Fibroblast of gingiva (primary cell): ENCODE data around the gene SLC6A15.
A peak's percentile ranks its signal among the peaks of the same experiment; 100 is the strongest.

Experiments used
- DNase-seq: peaks from one replicate; pipeline ENCODE4 v3.0.0-alpha.2; 2011; ENCODE audit warnings: low read depth

SLC6A15 gene

DNA sequence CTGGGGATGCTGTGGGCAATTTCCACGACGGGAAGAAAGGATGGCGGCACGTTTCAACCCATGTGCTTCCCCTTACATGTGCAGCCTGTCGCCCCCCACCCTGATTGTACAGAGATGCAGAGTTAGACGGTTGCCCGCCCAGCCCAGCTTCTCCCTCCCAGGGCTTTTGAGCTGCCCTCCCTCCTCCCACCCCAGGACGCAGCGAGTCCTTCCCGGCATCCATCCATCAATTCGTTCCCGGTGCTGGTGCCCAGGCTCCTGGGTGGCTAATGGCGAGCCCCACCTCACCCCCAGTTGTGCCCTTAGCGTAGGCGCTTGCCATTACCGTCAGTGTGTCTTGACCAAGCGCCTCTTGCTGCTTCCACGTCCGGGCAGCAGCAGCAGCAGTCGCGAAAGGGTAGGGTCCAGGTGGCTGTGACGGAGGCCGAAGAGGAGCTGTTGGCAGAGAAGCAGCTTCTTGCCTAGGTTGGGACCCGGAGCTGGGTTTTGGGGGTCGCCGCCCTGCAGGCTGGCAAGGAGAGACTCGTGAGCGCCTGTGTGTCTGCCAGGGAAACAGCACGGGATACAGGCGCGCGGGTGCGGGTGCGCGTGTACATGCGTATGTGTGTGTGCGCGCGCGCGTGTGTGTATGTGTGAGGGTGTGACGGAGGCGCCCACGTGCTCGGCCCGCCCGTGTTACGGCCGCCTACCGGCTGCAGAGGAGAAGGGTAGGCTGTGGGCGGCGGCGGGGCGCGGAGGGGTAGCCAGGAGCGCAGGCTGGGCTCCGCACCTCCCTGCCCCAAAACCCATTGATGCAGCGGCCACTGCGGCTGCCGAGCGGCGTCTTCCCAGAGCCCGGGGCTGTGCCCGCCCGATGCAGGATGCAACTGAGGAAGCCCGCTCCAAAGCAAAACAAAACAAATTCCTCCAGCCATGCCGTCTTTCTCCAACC is at the start of gene SLC6A15:
TSS of gene SLC6A15 (minus strand) at position 602 of the 931 bp plus-strand sequence. CDS start 20,679 bp downstream, outside the sequence.
- DNase-seq: peak; percentile 96

DNA sequence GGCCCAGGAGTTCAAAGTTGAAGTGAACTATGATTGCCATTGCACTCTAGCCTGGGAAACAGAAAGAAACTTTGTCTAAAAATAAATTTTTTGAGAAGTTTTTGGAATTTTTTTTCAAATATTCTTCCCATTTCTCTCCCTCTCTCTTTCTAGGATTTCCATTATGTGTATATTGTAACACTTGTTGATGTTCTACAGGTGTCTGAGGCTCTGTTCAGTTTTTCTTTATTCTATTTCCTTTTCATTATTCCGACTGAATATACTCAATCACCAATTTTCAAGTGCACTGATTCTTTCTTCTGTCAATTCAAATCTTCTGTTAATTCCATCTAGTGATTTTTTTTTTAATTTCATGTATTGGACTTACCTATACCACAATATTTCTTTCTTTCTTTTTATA is 48.3 kb upstream of the SLC6A15 start:
- DNase-seq: no peak

DNA sequence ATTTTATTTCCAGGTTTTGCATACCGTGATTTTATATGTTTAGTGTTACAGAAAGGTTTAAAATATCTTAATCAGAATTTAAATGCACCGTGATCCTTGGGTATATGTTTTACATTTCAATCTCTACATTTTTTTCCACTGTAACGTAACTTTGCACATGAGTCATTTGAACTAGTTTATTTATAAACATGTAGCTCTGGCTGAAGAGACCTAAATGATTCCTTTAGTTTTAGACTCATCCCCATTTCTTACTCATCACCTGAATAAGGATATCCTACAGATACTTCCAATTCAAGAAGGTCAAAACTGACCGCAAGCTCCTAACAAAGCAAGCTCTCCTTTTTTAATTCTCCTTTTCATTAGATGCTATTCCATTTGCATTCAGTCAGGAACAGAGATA is 42.7 kb upstream of the SLC6A15 start:
- no peak for DNase-seq

DNA sequence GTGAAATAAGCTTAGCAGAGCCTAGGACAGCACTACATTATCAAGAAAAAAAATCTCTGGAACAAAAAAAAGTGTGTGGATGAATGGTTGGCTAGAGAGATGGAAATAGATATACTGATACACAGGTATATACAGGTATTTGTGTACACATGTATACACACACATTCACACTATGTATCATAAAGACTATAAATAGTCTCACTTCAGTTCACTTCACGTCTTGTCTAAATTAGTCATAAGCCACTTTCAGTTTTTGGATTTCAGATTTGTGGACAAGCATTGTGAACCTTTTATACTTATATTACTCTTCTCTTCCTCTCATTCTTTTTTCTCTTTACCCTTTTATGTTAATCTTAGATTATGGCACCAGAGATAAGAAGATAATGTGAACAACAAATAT is 41.8 kb upstream of the SLC6A15 start:
- DNase-seq: no peak

DNA sequence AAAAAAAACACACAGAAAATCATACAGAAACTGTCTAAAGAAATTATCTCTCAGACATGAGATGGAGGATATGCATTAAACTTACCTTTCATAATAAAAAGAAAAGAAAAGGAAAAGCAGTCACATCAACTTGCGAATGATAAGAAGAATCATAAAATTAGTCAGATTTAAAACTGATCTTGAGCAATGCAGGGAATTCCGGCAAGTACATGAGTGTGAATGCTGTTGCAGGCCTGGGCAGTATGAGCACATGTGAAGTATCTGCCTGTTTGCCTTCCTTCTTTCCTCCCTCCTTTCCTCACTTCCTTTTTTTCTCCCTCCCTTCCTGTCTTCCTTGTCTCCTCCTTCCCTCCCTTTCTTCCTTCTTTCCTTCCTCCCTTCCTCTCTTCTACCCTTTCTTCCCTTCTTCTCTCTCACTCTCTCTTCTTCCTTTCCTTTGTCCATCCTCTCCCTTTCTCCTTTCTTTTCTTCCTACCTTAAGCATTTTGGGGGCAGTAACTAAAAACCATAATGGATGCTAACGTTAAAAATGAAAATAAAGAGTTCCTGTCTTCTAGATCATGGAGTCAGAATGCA is 38.5 kb upstream of the SLC6A15 start:
- no peak for DNase-seq

DNA sequence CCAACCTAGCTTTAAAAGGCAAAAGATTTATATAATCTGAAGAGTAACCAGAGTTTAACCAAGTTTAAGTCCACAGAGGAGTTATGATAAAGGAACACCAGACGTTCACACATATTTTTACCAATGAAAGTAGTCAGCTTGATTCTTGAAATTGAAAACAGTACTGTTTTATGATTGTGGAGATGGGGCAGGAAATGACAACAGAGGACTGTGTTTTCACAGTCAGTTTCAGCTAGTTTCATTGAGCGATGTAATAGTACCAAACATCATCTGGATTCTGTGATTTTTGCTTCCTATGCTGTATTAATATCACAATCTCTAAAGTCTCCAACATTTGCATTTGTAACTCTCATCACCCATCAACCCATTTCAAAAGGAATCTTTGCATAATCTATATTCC is 34.2 kb upstream of the SLC6A15 start:
- no peak for DNase-seq

DNA sequence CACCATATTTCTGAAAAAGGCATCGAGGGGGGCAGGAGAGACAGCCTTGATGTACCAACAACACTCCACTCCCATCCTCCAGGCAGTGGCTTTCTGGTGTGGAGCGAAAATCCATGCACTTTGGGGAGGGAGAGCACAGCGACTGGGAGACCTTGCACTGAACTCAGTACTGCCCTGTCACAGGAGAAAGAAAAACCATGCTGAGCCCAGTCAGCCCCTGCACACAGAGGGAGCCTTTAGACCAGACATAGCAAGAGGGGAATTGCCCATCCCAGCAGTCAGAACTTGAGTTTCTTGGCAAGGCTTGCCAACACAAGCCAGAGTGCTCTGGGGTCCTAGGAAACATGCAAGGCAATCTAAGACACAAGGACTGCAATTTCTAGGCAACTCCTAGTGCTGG is 24.8 kb upstream of the SLC6A15 start:
- no peak for DNase-seq

DNA sequence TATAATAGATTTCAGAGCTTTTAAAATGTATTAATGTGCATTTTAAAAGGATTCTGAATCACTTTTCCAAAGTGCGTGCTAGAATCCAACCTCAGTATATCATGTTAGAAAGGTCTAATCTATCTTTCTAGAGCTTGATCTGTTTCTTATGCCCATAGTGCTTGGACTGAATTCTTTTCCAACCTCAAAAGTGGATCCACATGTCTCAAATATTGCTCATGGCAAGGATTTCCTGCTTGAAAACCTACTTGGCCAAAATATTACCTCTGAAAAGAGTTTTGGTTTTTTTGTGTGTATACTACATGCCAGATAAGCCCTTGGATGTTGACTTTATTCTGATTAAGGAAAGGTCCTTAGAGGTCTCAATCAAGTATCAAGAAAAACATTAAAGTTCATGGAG is 16.9 kb upstream of the SLC6A15 start:
- DNase-seq: no peak

DNA sequence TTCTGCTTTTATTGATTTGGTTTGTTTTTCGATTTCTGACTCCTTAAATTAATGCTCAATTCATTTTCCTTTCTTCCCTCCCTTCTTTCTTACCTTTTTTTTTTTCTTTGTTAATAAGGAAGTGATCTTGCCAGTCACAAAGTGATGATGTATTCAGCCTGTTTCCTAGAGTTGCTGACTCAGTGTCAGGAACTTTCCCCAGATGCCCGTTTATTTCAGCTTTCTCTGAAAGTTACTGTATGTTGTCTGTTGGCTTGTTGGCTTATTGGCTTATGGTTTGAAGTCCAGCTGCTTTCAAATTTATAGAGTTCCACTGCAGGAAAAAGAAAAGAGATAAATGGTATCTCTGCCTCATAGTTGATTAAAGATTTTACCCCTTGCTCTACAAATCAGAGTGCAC is 12.4 kb upstream of the SLC6A15 start:
- peak; percentile 71 for DNase-seq

DNA sequence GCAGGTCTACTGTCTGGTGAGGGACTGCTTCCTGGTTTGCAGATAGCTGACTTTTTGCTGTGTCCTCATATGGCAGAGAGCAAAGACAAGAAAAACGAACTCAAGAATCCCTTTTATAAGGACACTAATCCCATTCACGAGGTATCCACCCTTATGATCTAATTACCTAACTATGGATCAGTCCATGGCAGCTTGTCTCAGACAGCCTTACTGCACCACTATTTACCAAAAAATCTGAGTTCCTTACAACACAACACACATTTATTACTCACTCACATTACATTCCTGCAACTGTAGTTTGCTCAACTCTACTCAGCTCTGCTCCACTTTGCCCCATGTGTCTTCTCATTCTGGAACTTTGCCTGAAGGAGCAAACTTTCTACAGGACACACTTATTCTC is 10.1 kb upstream of the SLC6A15 start:
- DNase-seq: peak; percentile 67

DNA sequence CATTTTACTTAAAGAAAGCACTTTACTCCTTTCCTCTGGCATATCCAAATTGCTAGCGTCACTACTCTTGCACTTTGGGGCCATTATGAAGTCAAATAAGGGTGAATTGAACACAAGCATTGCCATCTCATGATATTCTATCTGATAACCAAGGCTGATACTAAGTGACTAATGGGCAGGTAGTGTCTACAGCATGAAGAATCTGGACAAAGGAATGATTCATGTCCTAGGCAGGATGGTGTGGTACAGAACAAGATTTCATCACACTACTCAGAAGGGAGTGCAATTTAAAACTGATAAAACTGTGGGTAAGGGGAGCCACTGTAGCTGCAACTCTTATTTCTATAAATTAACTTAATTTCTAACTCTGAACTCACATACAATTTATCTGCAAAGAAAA is 7.7 kb upstream of the SLC6A15 start:
- DNase-seq: no peak

DNA sequence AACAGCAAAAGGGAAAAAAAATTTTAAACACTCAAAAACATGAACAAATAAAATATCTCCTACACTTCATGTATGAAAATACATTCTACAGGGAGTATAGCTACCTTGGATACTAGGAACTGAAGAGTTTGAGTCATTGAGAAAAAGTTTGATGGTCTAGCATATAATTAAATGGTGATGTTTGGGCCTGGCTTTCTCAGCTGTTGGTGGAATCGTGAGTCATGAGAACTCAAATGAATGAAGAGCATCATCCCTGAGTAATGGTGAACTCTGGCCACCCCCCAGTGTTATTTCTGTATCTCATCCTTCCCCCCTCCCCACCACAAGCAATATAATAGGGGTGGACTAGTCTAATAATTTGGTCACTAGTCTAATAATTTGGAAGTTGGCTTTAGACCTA is 6.7 kb upstream of the SLC6A15 start:
- no peak for DNase-seq

DNA sequence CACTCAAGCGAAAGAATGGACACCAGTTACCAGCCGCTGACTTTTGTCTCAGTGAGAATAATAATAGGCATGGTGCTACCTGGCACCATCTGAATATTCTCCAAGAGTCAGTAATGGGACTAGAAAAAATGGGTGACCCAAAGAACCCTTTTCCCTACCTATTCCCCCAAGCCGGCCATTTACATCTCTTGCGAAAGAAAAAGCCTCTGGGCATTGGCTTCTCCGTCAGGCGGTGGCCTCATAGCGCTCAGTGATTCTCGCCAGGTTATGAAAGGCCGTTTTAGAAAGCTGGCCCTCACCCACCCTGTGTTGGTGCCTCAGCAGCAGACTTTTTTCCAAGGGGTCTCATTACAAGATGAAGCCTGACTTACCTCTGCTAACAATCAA is 523 bp upstream of the SLC6A15 start:
- DNase-seq: peak; percentile 68

DNA sequence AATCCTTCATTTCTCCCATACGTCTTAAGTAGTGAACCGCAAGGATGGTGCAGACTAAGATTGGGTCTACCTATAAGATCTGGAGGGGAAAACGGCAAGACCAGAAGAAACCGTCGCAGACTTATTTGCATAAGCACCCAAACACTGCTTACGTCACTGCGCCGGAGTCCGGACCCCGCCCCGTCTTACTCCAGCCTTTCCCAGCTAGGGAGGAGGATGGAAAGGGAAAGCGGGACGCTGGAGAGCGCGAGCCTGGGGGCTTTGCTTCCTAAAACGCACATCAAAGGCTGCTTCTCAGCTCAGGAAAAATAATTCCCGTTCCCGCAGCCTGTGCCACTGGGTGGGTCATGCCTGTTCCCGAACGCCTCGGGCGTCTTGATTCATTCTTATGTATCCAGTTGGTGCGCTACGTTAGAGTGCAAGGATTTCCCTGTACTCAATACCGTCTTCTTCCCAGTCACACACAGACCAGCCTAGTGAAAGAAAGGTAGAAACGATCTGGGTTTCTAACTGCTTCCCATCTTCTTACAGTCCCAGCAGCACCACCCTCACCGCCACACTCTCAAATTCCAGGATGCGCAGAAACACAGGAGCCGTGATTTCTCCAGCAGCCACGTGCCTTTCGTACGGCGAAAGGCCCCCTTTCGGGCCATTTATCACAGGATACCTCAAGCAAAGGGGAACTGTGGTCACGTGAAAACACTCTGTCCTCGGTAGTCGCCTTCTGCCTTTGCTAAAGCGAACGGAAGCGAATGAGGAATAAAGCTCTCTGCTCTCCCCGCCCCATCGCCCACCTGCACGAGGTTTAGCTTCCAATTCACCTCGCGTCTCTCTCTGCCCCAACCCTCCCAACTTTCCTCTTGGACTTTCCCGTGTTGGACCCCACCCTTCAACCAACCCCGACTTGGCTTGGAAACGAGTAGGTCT is 1.1 kb downstream of the SLC6A15 start:
- peak; percentile 85 for DNase-seq

DNA sequence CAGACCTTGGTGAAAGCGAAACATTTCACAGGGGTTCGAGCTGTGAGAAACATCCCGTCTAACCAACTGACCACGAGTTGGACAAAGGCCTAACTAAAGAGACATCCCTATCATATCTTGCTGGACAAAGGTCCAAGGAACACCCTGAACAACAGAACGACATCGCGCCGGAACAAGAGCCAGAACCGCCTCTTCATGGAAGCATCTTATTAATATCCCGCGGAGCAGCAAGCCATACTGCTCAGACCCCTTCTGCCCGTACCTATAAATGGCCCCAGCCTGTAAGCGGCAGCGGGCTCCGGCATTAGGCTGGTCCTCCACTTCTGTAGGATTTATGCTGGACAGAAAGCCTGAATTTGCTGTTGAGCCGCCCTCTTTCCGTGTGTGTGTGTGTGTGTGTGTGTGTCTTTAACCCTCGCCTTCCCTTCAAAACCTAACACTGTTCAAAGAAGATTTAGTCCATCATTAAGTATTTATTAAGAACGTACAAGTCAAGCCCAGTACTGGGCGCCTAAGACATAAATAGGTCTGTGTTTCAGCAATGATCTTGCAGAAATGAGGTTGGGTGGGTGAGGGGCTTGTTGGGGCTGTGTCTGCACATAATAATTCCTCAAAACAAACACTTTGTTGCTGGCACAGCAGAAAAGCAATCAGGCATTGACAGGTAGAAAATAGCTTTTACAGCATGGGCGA is 1.9 kb downstream of the SLC6A15 start:
- DNase-seq: peak; percentile 50

DNA sequence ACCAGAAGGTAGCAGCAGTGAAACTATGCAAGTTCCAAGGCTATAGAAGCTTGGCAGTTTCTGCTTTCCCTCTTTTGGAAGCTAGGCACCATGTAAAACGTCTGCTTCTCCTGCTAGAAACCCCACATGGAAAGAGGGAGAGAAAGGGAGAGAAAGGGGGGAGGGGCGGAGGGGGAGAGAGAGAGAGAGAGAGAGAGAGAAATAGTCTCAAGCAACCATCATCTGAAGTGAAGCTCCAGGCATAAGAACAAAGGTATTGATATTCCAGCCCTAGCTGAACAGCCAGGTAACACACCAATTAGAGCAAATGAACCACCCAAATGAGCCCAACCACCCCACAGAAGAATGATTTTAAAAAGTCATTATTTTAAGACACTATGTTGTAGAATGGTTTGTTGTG is 8.5 kb downstream of the SLC6A15 start:
- no peak for DNase-seq

DNA sequence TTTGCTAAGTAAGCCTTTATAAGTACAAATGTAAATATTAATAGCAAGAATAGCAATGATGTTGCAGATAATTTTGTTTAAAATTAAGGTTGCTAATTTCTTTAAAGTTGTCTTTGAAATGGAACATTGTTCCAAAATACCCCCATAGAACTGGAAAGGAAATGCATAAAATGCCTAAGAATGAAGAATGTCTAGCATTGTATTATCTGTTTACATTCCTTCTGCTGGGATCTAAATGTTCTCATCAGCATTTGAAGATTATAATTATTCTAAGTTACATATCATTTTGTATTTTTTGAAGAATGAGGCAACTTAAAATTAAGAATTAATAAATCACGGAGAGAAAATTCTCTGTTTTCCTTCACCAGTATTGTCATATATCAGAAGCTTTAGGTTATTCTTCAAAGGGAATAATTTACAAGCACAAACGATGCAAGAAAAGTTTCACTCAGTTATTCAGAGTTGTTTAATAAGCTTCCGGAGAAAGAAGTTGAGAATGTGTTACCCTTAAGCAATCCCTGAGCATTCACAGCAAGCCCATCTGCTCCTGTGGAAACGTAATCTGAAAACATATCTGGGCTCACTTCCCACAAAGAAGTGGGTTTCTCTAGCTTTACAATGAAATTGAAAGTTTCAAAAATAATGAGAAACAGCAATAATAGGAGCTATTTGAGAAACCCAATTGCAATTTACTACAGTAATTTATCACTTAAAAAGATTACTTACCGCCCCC is 21.3 kb downstream of the SLC6A15 start:
- DNase-seq: peak; percentile 53

DNA sequence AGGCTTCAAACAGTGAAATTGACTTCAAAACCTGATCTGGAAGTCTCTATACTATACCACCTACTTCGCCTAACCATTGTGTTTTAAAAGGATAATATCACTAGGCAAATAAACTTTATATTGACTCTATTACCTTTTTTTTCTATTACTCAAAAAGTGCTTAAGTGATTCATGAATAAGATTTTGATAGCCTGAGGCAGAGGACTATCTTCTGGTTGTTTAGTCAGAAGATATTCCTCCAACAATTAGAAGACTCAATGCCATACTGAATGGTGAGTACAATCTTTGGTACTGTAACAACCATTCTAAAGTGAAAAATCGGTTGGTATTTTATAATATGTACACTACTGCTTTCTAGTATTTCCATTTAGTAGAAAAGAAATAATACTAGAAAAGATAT is 22.8 kb downstream of the SLC6A15 start:
- no peak for DNase-seq

DNA sequence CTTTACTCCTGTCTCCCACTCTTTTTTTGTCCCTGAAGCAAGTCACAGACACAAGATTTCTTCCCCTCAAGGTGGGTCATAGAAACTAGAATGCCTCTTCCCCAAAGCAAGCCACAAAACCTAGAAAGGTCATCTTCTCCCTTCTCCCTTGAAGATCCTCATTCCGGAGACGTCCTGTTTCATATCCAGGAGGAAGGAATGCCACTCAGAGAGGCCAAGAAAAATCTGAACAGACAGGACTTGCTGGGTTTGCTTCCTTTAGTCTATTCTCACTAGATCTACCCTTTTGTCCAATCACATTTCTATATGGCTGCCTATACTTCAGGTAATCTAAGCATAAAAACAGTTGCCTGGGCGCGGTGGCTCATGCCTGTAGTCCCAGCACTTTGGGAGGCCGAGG is 23.7 kb downstream of the SLC6A15 start:
- no peak for DNase-seq

DNA sequence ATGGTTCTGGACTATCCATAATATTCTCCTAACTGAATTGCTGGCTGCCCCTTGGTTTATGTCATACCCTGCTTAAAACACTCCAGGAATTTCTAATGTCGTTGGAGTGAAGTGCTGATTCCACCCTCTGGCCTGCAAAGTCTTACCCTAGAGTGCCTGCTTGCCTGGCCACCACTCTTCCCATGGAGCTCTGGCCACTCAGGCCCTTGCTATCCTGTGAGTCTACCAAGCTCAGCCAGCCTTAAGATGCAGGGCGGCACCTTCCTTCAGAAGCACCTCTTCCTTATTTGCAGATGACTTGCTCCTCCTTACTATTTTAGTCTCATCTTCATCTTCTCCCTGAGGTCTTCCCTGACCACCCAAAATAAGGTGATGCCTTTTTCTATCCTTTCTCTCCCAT is 35.3 kb downstream of the SLC6A15 start:
- no peak for DNase-seq

DNA sequence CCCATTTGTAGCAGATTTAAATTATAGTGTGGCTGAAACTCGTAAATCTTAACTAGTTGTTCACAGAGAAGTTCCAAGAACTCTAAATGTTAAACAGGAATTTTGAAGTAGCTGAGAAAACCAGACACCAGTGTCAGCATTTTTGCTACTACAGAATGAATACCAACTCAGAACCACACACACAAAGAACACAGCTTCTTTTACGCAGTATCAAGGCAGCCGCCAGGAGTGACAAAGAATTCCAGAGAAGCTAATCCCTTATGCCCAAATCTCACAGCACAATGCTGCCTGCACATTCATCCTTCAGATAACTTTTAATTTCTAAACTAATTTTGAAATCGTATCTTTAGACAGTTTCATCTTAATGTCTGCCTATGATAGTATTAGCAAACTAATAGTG is 37.4 kb downstream of the SLC6A15 start:
- no peak for DNase-seq

DNA sequence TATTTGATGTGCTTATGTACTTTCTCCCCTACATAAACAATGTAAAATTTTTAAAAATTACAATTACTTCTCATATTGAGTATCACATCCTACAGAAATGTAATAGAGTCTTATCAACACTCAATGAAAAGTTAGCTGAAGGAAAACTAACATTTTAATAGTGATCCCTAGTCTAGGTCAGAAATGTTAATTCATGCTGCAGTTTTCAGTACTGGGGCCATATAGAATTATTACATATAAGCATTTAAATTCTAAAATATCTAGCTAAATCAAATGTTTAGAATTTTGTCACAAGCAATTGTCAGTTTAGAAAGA is 37.8 kb downstream of the SLC6A15 start:
- DNase-seq: no peak
